ENCODE measurements around the gene TRIP6.
"Not testable (repeated sequence)": the region's sequence is repeated elsewhere in the genome, so short reads cannot be mapped to it uniquely, and the experiment has no call there.

TRIP6 gene

GRCh38 chr7:100837099-100837836 lies 29.9 kb upstream of the TRIP6 start:
- peak; percentile 96 for DNase-seq

DNA sequence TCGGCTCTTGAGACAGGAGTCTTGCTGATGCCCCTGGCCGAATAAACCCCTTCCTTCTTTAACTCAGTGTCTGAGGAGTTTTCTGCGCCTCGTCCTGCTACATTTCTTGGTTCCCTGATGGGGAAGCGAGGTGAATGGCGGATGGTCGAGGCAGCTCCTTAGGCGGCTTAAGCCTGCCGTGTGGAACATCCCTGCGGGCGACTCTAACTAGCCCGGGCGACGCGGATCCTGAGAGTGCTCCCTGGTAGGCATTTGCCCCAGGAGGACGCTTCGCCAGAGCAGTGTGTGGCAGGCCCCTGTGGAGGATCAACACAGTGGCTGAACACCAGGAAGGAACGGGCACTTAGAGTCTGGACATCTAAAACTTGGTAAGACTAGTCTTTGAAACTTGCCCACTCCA lies 27.8 kb upstream of the TRIP6 start:
- DNase-seq: no peak

DNA sequence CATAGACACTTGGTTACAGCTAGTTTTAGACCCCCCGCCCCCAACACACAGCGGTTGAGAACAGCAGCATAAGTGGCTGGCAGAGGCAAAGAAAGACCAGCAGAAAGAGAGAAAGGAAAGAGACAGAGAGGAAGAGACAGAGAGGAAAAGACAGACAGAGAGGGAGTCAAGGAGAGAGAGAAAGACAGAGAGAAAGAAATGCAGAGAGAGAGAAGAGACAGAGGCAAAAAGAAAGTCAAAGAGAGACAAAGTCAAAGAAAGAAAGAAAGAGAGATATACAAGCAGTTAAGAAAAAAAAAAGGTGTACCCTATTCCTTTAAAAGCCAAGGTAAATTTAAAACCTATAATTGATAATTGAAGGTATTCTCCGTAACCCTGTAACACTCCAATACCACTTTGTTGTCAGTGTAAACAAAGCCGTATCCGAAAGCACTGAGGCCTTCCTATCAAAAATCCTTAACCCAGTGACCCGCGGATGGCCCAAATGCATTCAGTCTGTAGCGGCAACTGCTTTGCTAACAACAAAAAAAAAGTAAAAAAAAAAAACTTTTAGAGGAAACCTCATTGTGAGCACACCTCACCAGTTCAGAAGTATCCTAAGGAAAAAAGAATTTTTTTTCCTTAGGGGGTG lies 26.6 kb upstream of the TRIP6 start:
- peak; percentile 16 for DNase-seq

- no peak for DNase-seq
Measured at GRCh38 chr7:100847360-100847759, 19.8 kb upstream of the TRIP6 start.

DNA sequence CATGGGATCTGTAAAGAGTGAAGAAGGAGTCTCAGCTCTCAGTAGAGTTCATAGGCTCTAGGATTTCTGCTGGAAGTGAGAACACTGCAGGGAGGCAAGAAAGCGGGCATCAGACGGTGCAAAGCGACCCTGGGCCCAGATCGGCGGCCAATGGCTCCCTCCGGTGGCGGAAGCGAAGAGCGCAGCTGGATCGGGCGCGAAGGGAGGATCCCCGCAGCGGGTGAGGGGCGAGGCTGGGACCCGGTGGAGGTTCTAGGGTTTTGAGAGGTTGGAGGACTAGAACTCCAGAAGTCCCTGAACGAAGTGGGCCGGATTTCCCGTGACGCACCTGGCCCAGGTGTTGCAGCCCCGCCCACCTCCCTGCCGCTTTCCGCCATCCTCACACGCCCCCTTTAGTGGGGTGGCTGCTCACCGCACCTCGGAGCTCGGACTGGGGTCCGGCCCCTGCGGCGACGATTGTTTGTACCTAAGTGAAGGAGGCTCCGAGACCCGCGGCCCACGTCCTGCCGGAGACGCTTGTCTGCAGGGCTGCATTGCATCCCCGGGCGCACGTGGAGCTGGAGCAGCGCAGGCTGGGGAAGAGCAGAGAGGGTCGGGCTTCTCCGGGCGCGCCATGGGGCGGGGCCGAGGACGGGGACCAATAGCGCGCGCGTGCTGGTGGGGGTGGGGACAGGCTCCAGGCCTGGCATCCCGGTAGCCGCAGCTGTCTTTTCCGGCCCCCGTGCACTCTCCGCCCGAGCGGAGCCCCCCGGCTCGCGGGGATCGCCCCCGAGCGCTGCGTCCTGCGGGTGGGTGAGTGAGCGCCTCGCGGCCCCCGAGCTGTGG lies 14.9 kb upstream of the TRIP6 start, which contains the start of gene SLC12A9:
Gene SLC12A9 (plus strand): TSS at position 666 of the 825 bp plus-strand sequence. CDS start 1,485 bp downstream, outside the sequence.
- peak; percentile 96 for DNase-seq

DNA sequence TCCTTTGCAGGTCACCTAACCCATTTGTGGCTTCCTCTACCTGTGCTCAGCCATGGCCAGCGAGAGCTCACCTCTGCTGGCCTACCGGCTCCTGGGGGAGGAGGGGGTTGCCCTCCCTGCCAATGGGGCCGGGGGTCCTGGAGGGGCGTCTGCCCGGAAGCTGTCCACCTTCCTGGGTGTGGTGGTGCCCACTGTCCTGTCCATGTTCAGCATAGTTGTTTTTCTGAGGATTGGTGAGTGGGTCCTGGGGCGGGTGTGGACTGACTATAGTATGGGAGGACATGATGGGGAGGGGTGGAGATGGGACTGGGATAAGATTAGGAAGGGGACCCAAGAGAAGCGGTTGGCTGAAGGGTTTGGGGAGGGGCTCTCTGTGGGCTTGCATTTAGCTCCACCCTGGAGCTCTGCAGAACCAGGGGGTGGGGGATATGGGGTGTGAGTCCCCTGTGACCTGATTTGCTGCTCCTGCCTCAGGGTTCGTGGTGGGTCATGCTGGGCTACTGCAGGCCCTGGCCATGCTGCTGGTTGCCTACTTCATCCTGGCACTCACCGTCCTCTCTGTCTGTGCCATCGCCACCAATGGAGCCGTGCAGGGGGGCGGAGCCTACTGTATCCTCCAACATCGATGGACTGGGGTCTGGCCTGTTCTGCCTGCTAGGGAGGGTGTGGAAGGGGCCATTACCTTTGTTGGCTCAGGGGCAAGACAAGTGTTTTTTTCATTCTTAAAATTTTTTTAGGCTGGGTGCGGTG lies 12.9 kb upstream of the TRIP6 start:
- no peak for DNase-seq

DNA sequence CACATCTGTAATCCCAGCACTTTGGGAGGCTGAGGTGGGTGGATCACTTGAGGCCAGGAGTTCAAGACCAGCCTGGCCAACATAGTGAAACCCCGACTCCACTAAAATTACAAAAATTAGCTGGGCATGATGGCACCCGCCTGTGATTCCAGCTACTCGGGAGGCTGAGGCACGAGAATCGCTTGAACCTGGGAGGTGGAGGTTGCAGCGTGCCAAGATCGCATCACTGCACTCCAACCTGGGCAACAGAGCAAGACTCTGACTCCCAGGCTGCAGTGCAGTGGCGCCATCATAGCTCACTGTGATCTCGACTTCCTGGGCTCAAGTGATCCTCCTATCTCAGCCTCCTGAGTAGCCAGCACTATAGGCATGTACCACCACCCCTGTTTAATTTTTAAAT lies 12.3 kb upstream of the TRIP6 start:
- DNase-seq: not testable (repeated sequence)

DNA sequence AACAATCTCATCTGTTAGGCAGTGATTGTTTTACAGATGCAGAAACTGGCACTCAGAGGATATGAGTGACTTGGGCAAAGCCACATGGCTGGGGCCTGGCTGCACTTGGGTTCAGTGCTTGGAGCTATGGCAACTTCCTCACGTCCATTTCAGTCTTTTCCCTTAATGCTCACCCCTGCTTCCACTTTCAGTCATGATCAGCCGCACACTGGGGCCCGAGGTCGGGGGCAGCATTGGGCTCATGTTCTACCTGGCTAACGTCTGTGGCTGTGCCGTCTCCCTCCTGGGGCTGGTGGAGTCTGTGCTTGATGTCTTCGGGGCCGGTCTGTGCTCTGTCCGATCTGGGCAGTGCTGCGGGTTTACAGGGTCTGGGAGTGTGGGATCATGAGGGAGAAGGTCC lies 11.7 kb upstream of the TRIP6 start:
- no peak for DNase-seq

- DNase-seq: no peak
Measured at GRCh38 chr7:100856871-100857282, 10.3 kb upstream of the TRIP6 start.

- DNase-seq: no peak
Measured at GRCh38 chr7:100859856-100860255, 7.3 kb upstream of the TRIP6 start.

DNA sequence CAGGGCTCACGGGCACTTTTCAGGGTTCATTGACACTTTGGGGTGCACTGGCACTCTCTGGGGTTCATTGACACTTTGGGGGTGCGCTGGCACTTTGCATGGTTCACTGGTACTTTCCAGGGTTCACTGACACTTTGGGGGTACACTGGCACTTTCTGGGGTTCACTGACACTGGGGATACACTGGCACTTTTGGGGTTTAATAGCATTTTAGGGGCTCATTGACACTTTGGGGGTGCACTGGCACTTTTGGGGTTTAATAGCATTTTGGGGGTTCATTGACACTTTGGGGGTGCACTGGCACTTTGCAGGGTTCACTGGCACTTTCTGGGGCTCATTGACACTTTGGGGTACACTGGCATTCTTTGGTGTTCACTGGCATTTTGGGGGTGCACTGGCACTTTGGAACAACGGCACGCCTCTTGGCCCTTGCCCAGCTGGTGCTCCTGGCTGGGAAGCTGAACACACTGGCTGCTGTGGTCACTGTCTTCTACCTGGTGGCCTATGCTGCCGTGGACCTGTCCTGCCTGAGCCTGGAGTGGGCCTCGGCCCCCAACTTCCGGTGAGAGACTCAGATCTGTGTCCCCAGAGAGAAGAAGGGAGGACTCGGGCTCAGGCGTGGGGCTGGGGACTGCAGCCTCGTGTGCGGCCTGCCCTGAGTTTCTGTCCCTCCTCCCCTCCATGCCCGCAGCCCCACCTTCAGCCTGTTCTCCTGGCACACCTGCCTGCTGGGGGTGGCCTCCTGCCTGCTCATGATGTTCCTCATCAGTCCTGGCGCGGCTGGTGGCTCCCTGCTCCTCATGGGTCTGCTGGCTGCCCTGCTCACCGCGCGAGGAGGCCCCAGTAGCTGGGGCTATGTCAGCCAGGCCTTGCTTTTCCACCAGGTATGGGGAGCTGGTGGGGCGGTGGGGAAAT lies 6.2 kb upstream of the TRIP6 start:
- DNase-seq: no peak

- no peak for DNase-seq
Measured at GRCh38 chr7:100861616-100861985, 5.6 kb upstream of the TRIP6 start.

- DNase-seq: no peak
Measured at GRCh38 chr7:100863406-100863950, 3.7 kb upstream of the TRIP6 start.

GRCh38 chr7:100864263-100864845 lies 2.8 kb upstream of the TRIP6 start:
- DNase-seq: no peak

- no peak for DNase-seq
Measured at GRCh38 chr7:100865372-100865911, 1.7 kb upstream of the TRIP6 start.

- DNase-seq: no peak
Measured at GRCh38 chr7:100865938-100866728, 1.1 kb upstream of the TRIP6 start.

GRCh38 chr7:100866729-100867039 lies 503 bp upstream of the TRIP6 start:
- no peak for DNase-seq

GRCh38 chr7:100867776-100868485 lies 744 bp downstream of the TRIP6 start:
- peak; percentile 48 for DNase-seq

DNA sequence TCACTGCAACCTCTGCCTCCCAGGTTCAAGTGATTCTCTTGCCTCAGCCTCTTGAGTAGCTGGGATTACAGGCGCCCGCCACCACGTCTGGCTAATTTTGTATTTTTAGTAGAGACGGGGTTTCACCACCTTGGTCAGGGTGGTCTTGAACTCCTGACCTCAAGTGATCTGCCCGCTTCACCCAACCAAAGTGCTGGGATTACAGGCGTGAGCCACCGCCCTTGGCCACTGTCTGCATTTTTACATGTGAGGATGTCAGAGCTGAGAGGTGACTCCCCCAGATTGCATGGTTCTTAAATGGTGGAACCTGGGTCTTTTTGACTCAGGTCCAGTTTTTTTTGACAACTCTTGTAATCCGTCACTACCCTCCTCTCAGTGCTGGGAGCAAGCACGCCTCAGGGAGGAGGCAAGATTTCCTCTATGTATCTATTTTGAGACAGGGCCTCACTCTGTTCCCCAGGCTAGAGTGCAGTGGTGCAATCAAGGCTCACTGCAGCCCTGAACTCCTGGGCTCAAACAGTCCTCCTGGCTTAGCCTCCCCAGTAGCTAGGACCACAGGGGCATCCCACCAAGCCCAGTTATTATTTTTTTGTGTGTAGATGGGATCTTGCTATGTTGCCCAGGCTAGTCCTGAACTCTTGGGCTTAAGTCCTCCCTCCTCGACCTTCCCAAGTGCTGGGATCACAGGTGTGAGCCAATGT lies 6.6 kb downstream of the TRIP6 start:
- DNase-seq: no peak
